ENCODE data around the gene TTC12.

GRCh38 chr11:113317339-113317738 is 3.0 kb downstream of the TTC12 start:
- no peak for TF ChIP-seq IRF2 (CRISPR knock-in tag; IDR thresholded peaks at IDR 0.05; ENCODE audit: borderline replicate concordance, low read depth)
- TF ChIP-seq CTCF (IDR thresholded peaks at IDR 0.05) = no peak
- no peak for TF ChIP-seq ZNF121 (CRISPR knock-in tag; IDR thresholded peaks at IDR 0.05)
- TF ChIP-seq TP53 (CRISPR knock-in tag; IDR thresholded peaks at IDR 0.05) = no peak
- no peak for TF ChIP-seq NFYB (CRISPR knock-in tag; conservative IDR thresholded peaks at IDR 0.05; ENCODE audit: low read depth)
- TF ChIP-seq, protein P1, sequence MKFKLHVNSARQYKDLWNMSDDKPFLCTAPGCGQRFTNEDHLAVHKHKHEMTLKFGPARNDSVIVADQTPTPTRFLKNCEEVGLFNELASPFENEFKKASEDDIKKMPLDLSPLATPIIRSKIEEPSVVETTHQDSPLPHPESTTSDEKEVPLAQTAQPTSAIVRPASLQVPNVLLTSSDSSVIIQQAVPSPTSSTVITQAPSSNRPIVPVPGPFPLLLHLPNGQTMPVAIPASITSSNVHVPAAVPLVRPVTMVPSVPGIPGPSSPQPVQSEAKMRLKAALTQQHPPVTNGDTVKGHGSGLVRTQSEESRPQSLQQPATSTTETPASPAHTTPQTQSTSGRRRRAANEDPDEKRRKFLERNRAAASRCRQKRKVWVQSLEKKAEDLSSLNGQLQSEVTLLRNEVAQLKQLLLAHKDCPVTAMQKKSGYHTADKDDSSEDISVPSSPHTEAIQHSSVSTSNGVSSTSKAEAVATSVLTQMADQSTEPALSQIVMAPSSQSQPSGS (CRISPR knock-in tag; IDR thresholded peaks at IDR 0.05; ENCODE audit: borderline replicate concordance, low read depth) = no peak
- no peak for TF ChIP-seq NFE2L1 (CRISPR knock-in tag; IDR thresholded peaks at IDR 0.05)
- no peak for TF ChIP-seq RELA (CRISPR knock-in tag; IDR thresholded peaks at IDR 0.05; ENCODE audit: borderline replicate concordance)
- TF ChIP-seq, protein P2, sequence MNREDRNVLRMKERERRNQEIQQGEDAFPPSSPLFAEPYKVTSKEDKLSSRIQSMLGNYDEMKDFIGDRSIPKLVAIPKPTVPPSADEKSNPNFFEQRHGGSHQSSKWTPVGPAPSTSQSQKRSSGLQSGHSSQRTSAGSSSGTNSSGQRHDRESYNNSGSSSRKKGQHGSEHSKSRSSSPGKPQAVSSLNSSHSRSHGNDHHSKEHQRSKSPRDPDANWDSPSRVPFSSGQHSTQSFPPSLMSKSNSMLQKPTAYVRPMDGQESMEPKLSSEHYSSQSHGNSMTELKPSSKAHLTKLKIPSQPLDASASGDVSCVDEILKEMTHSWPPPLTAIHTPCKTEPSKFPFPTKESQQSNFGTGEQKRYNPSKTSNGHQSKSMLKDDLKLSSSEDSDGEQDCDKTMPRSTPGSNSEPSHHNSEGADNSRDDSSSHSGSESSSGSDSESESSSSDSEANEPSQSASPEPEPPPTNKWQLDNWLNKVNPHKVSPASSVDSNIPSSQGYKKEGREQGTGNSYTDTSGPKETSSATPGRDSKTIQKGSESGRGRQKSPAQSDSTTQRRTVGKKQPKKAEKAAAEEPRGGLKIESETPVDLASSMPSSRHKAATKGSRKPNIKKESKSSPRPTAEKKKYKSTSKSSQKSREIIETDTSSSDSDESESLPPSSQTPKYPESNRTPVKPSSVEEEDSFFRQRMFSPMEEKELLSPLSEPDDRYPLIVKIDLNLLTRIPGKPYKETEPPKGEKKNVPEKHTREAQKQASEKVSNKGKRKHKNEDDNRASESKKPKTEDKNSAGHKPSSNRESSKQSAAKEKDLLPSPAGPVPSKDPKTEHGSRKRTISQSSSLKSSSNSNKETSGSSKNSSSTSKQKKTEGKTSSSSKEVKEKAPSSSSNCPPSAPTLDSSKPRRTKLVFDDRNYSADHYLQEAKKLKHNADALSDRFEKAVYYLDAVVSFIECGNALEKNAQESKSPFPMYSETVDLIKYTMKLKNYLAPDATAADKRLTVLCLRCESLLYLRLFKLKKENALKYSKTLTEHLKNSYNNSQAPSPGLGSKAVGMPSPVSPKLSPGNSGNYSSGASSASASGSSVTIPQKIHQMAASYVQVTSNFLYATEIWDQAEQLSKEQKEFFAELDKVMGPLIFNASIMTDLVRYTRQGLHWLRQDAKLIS (CRISPR knock-in tag; IDR thresholded peaks at IDR 0.05; ENCODE audit: borderline replicate concordance) = no peak
